Kidney epithelial cell (primary cell): ENCODE measurements around the gene MYBPHL. TPM values are rescaled to one million over a fixed set of nuclear protein-coding genes. Genes with fewer than 3 reads are reported as not detected.

Experiments
- DNase-seq: peaks from one replicate; pipeline ENCODE4 v3.0.0-alpha.2; 2010; ENCODE audit warnings: low read depth
- H3K27me3 ChIP-seq: 2 replicates; pipeline ENCODE4 v1.6.0; 2011; ENCODE audit warnings: low read length; ENCODE audit not compliant: control insufficient read depth, insufficient read depth
- H3K36me3 ChIP-seq: 2 replicates; pipeline ENCODE4 v1.5.1; 2011; ENCODE audit warnings: low read length; ENCODE audit not compliant: control insufficient read depth, insufficient read depth
- H3K4me3 ChIP-seq: 2 replicates; pipeline ENCODE4 v1.5.1; 2011; ENCODE audit warnings: low read depth, mild to moderate bottlenecking, control low read depth, low read length
- total RNA-seq: library from RNA; depleted of rRNA; stranded (reverse); fragments of >200 nt; gene quantifications from 2 replicates; pipeline ENCODE4 v1.2.3, GENCODE V29; 2015
- TF ChIP-seq, protein P1 (sequence below): IDR thresholded peaks from 2 replicates; pipeline ENCODE4 v1.5.1; 2011; ENCODE audit warnings: mild to moderate bottlenecking, moderate library complexity, low read length, control low read depth, inconsistent platforms; ENCODE audit not compliant: insufficient read depth, poor library complexity, severe bottlenecking

The MYBPHL gene
- total RNA-seq, 1 donor from 2014 or later = not detected

DNA sequence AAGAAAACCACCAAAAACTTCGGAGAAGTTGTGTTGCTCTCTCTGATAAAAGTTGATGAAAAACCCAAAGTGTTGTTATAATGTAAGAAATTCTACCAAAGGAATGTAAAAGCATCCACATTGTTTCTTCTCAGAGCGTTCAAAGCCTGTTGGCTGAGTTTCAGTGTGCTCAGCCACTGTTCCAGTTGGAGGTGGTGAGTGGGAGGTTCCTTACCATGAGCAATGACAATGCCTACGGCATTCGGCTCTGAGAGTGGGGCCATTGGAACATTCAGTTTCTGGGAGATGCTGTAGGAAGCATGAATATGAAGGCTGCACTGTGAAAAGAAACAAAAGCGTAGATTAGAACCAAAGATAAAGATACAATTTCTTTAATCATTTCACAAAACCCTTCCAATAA, 20.5 kb upstream of the MYBPHL start:
- TF ChIP-seq, protein P1, sequence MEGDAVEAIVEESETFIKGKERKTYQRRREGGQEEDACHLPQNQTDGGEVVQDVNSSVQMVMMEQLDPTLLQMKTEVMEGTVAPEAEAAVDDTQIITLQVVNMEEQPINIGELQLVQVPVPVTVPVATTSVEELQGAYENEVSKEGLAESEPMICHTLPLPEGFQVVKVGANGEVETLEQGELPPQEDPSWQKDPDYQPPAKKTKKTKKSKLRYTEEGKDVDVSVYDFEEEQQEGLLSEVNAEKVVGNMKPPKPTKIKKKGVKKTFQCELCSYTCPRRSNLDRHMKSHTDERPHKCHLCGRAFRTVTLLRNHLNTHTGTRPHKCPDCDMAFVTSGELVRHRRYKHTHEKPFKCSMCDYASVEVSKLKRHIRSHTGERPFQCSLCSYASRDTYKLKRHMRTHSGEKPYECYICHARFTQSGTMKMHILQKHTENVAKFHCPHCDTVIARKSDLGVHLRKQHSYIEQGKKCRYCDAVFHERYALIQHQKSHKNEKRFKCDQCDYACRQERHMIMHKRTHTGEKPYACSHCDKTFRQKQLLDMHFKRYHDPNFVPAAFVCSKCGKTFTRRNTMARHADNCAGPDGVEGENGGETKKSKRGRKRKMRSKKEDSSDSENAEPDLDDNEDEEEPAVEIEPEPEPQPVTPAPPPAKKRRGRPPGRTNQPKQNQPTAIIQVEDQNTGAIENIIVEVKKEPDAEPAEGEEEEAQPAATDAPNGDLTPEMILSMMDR = no peak
- Histone ChIP-seq H3K4me3 (no peak overlapping the region), H3K36me3 (peaks cover 2% of the 10 kb centered on the region), H3K27me3 (no peaks in the 10 kb centered on the region)
- DNase-seq = no peak

DNA sequence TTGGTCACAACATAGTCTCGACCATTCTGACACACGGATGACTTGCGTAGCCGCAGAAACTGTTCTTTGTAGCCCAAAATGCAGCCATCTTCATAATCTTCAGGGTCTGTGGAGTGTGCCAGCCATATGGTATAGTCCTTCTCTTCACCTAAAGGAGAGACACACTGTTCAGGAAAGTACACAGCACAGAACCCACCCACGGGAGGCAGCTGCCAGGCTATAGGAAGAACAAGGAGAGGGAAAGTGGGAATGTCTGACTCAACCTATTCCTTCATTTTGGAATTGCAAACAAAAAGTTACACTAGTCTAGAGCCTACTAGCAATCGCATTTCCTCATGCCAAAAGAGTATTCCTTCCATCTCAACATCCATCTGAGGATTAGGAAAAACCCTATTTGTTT, 16.2 kb upstream of the MYBPHL start:
- Histone ChIP-seq H3K4me3 (no peak overlapping the region), H3K27me3 (no peaks in the 10 kb centered on the region), H3K36me3 (peaks cover 2% of the 10 kb centered on the region)
- TF ChIP-seq, protein P1 = no peak
- DNase-seq = no peak

DNA sequence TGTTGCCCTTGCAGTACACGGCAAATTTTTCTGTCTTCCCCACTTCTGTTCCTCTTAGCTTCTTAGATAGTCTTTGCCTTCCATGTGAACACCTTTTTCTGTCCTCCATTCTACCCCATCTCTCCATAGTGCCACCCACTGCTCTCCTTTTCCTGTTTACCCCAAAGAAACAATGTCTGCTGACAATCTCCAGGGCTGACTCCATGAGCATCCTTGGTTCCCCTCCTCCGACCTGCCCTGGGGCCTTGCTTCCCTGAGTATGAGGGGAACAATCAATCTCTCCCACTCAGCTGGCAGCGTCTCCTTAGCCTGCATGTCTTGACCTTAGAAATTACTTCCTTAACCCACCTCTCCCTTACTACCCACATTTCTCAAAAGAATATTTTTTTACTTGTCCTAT, 12.3 kb upstream of the MYBPHL start:
- Histone ChIP-seq H3K36me3 (peaks cover 3% of the 10 kb centered on the region), H3K27me3 (no peaks in the 10 kb centered on the region), H3K4me3 (no peak overlapping the region)
- TF ChIP-seq, protein P1 = no peak
- DNase-seq = no peak

DNA sequence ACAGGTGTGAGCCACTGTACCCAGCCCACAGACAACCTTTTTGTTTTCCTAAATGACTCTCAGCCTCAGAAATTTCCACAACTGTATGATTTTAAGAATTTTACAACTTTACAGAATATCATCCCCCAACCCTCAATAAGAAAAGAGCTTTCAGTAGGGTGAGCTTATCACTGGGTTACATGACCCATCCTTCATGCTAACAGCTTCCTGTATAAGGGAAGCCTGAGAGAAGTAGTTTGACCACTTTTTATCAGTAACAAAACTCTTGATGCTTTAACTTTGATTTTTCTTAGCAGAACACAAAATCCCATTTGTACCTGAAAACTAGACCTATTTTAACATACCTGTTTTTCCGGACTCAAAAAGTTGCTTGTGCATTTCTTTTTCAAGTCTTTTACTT, 9.7 kb upstream of the MYBPHL start:
- Histone ChIP-seq H3K27me3 (no peaks in the 10 kb centered on the region), H3K4me3 (no peak overlapping the region), H3K36me3 (peaks cover 1% of the 10 kb centered on the region)
- no peak for DNase-seq
- TF ChIP-seq, protein P1 = no peak

DNA sequence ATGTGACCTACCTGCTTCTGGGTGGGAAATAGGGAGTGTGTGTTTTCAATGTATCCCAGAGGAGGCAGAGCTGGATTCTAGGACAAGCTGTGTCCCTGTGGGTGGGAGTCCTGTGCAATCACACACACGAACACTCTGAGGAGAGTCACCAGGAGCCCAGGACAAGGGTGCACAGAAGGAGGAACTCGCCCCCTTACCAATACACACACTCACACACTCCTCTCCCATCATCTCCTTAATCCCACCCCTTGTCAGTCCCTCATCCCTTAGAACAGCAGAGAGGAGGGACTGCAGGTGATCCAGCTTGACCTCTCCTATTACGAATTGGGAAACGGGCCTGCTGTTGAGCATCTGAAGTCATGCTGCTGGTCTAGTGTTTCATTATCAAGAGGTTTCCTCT, 8.5 kb upstream of the MYBPHL start:
- DNase-seq = no peak

DNA sequence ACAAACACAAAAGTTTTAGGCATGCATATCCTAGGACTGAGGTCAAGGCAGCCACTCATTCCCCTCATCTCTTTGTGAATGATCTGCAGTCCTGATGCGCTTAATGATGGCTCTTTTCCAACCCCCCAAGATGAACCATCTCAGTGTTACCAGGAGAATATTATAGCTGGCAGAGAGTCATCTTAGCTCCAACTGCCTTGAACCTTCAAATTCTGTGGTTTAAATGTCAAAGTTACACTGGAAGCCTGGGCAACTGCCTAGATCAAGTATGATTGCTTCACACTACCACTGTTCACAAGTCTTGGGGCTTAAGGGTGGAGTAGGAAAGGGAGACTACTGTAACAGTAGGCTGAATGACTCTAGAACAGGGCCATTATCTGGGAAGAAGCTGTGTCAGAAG, 8.0 kb upstream of the MYBPHL start:
- TF ChIP-seq, protein P1 = no peak
- DNase-seq = no peak
- no peak overlapping the region for H3K4me3 ChIP-seq
- peaks cover 1% of the 10 kb centered on the region for H3K36me3 ChIP-seq
- H3K27me3 ChIP-seq = no peaks in the 10 kb centered on the region

More for the DNA sequence above, 8.5 kb upstream of the MYBPHL start:
- H3K36me3 ChIP-seq = peaks cover 1% of the 10 kb centered on the region
- H3K4me3 ChIP-seq = no peak overlapping the region
- TF ChIP-seq, protein P1 = no peak
- no peaks in the 10 kb centered on the region for H3K27me3 ChIP-seq
